HL-60/S4 treated with phorbol 12-myristate 13-acetate at 8.2 ng/mL for 4 days and 3 days (cell line): Measurements from ENCODE around the gene C22orf31.

Source experiments
- in situ Hi-C: fragments of 300-500 bp; cut with MboI; formaldehyde crosslinking; loops from 2 replicates; pipeline ENCODE4 v1.15.0; 2022; ENCODE audit warnings: low sequenced_read_pairs

C22orf31 gene

GRCh38 chr22:29060251-29060869 lies 1.3 kb downstream of the C22orf31 start:
- in situ Hi-C loops = loop anchor here (25.0 kb wide), 2 partner anchors 177 to 448 kb away; no protein-coding TSS in a partner anchor

GRCh38 chr22:29056472-29056871 lies 5.2 kb downstream of the C22orf31 start:
- in situ Hi-C loops = loop anchor here (25.0 kb wide), 2 partner anchors 181 to 444 kb away; no protein-coding TSS in a partner anchor

GRCh38 chr22:29055192-29055830 lies 6.3 kb downstream of the C22orf31 start:
- in situ Hi-C loops = loop anchor here (25.0 kb wide), 2 partner anchors 182 to 443 kb away; no protein-coding TSS in a partner anchor

GRCh38 chr22:29054251-29054767 lies 7.3 kb downstream of the C22orf31 start:
- in situ Hi-C loops = loop anchor here (25.0 kb wide), 2 partner anchors 183 to 442 kb away; no protein-coding TSS in a partner anchor

- in situ Hi-C loops = loop anchor here (25.0 kb wide), 2 partner anchors 184 to 441 kb away; no protein-coding TSS in a partner anchor
These were observed 8.5 kb downstream of the C22orf31 start for GRCh38 chr22:29053048-29053702.

GRCh38 chr22:29050457-29050856 lies 11.2 kb downstream of the C22orf31 start:
- in situ Hi-C loops = loop anchor here (25.0 kb wide), 2 partner anchors 187 to 438 kb away; no protein-coding TSS in a partner anchor

GRCh38 chr22:29049655-29050263 lies 11.9 kb downstream of the C22orf31 start:
- in situ Hi-C loops = loop anchor here (25.0 kb wide), 2 partner anchors 188 to 437 kb away; no protein-coding TSS in a partner anchor

GRCh38 chr22:29048822-29049654 lies 12.6 kb downstream of the C22orf31 start:
- in situ Hi-C loops = no loop called here

GRCh38 chr22:29044657-29045176 lies 16.9 kb downstream of the C22orf31 start:
- in situ Hi-C loops = no loop called here

- in situ Hi-C loops = no loop called here
These were observed 17.6 kb downstream of the C22orf31 start for GRCh38 chr22:29043906-29044575.

GRCh38 chr22:29041408-29041807 lies 20.2 kb downstream of the C22orf31 start:
- in situ Hi-C loops = no loop called here

GRCh38 chr22:29040385-29041275 lies 21.0 kb downstream of the C22orf31 start:
- in situ Hi-C loops = no loop called here

GRCh38 chr22:29039684-29040083 lies 21.9 kb downstream of the C22orf31 start:
- in situ Hi-C loops = loop anchor here (10.0 kb wide), 1 partner anchor 185 kb away; no protein-coding TSS in a partner anchor

GRCh38 chr22:29039148-29039547 lies 22.5 kb downstream of the C22orf31 start:
- in situ Hi-C loops = loop anchor here (10.0 kb wide), 1 partner anchor 184 kb away; no protein-coding TSS in a partner anchor

GRCh38 chr22:29037340-29037932 lies 24.2 kb downstream of the C22orf31 start:
- in situ Hi-C loops = loop anchor here (10.0 kb wide), 1 partner anchor 183 kb away; no protein-coding TSS in a partner anchor

GRCh38 chr22:29032584-29032983 lies 29.0 kb downstream of the C22orf31 start:
- in situ Hi-C loops = loop anchor here (10.0 kb wide), 1 partner anchor 178 kb away; no protein-coding TSS in a partner anchor

GRCh38 chr22:29032014-29032475 lies 29.6 kb downstream of the C22orf31 start:
- in situ Hi-C loops = loop anchor here (10.0 kb wide), 1 partner anchor 177 kb away; no protein-coding TSS in a partner anchor
